C4-2B (cell line): ENCODE data around the gene GRID1.

Experiments
- CTCF ChIP-seq: fragments of 450-650 bp; conservative IDR thresholded peaks from 2 replicates; pipeline ENCODE4 v1.5.1; 2017; ENCODE audit warnings: mild to moderate bottlenecking
- ZFX ChIP-seq: fragments of 450-650 bp; IDR thresholded peaks from 2 replicates; pipeline ENCODE4 v1.6.1; 2017

DNA sequence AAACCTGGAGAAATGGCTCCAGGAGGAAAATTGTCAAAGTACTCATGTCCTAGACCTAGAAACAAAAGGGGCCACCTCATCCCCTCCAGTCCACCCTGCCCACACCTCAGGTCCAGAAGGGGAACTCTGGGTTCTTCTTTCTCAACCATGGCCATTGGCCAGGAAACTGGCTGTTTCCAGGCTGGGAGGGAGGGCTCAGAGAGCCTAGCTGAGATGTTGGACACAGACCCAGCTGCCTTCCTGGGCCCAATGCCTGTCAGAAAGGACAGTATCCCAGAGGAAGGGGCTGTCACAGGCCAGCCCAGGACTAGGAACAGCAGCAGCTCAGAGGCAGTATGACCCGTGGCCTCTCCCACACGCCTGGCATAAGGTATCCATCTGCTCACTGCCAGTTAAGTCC lies 9.6 kb downstream of the GRID1 start:
- TF ChIP-seq CTCF (no peak), ZFX (no peak)
